Measurements from ENCODE around the gene TSGA10. TPM values are rescaled to one million over a fixed set of nuclear protein-coding genes. Genes with fewer than 3 reads are reported as not detected.

The TSGA10 gene
- total RNA-seq, 1 donor from 2014 or later = 8.3 TPM

GRCh38 chr2:98952966-98953365 is 201.8 kb downstream of the TSGA10 start:
- H3K27me3 ChIP-seq (ENCODE audit: control insufficient read depth, insufficient read depth, low read length) = no peaks in the 10 kb centered on the region
- H3K4me3 ChIP-seq (ENCODE audit: low read depth, low read length) = no peak overlapping the region
- no peak for DNase-seq (ENCODE audit: low read depth)
- TF ChIP-seq CTCF (IDR thresholded peaks at IDR 0.05; ENCODE audit: insufficient read depth, low read length, poor library complexity, severe bottlenecking) = no peak
- no peaks in the 10 kb centered on the region for H3K36me3 ChIP-seq (ENCODE audit: control insufficient read depth, insufficient read depth, low read length)

GRCh38 chr2:98948956-98949739 is 205.6 kb downstream of the TSGA10 start:
- TF ChIP-seq CTCF (IDR thresholded peaks at IDR 0.05; ENCODE audit: insufficient read depth, low read length, poor library complexity, severe bottlenecking) = no peak
- no peaks in the 10 kb centered on the region for H3K36me3 ChIP-seq (ENCODE audit: control insufficient read depth, insufficient read depth, low read length)
- no peak for DNase-seq (ENCODE audit: low read depth)
- no peaks in the 10 kb centered on the region for H3K27me3 ChIP-seq (ENCODE audit: control insufficient read depth, insufficient read depth, low read length)
- H3K4me3 ChIP-seq (ENCODE audit: low read depth, low read length) = no peak overlapping the region

DNA sequence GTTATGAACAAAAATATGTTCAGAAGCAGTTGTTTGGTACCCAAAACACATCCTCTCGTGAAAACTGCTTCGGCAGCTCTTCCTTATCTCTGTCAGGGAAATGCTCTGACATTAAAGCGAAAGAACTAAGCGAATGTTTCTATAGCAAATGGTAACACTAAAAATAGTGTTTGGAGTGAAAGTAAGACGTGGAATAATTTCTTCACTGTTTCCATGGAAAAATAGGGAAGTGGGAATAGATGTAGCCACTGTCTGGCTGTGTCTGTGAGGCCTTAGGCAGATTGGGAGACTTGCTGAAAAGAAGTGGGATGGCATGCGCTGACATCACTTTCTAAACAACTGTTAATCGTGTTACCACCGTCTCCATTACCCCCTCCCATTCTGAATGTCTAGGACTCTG is 207.2 kb downstream of the TSGA10 start:
- Histone ChIP-seq H3K27me3 (ENCODE audit: control insufficient read depth, insufficient read depth, low read length) (no peaks in the 10 kb centered on the region), H3K4me3 (ENCODE audit: low read depth, low read length) (no peak overlapping the region), H3K36me3 (ENCODE audit: control insufficient read depth, insufficient read depth, low read length) (no peaks in the 10 kb centered on the region)
- no peak for TF ChIP-seq CTCF (IDR thresholded peaks at IDR 0.05; ENCODE audit: insufficient read depth, low read length, poor library complexity, severe bottlenecking)
- DNase-seq (ENCODE audit: low read depth) = no peak

Other genes with a start within 250 kb of the TSGA10 start
- 1.4 TPM in 2 replicates for gene CRACDL, start 218.7 kb downstream of the TSGA10 start, total RNA-seq
- gene C2orf15, start 13.2 kb downstream of the TSGA10 start, total RNA-seq = 6.7 and 7.8 TPM in 2 replicates
- 4.5 and 5.3 TPM in 2 replicates for gene LIPT1, start within 50 bp of the TSGA10 start, total RNA-seq
- 43.5 and 46.0 TPM in 2 replicates for gene MITD1, start 26.1 kb upstream of the TSGA10 start, total RNA-seq
- gene MRPL30, start 26.2 kb upstream of the TSGA10 start, total RNA-seq = 30.8 and 34.6 TPM in 2 replicates
- gene LYG2, start 100.7 kb upstream of the TSGA10 start, total RNA-seq = not detected in 2 replicates
- 0.25 and 1.0 TPM in 2 replicates for gene LYG1, start 146.3 kb upstream of the TSGA10 start, total RNA-seq
- 73.6 and 80.2 TPM in 2 replicates for gene TXNDC9, start 181.4 kb upstream of the TSGA10 start, total RNA-seq
- gene EIF5B, start 182.4 kb upstream of the TSGA10 start, total RNA-seq = 26.4 and 31.8 TPM in 2 replicates

All from kidney epithelial cell (primary cell).